Panc1 (cell line): Measurements from ENCODE around the gene MEIOC. TPM values are rescaled to one million over a fixed set of nuclear protein-coding genes. Genes with fewer than 3 reads are reported as not detected.
"Not testable (repeated sequence)": the region's sequence is repeated elsewhere in the genome, so short reads cannot be mapped to it uniquely, and the experiment has no call there.

ENCODE experiments used
- ATAC-seq: fragments of 200-7000 bp; cut with Tn5 transposase; 2 replicates; pipeline ENCODE4 v1.9.1; 2020; ENCODE audit warnings: mild to moderate bottlenecking, moderate library complexity
- BruUV-seq: library from RNA; stranded (reverse); fragments of 400-500 nt; replicated peaks from 2 replicates; lab custom pipeline; 2021; lab: Mats Ljungman, UMichigan
- CTCF ChIA-PET: fragments of 300-600 bp; sonication (Branson Sonifier 250); formaldehyde crosslinking; loops from one replicate; lab custom pipeline; 2022; ENCODE audit warnings: antibody characterized with exemption; lab: Charles Lee
- POLR2A ChIA-PET: fragments of 300-600 bp; sonication (Branson Sonifier 250); formaldehyde crosslinking; loops from one replicate; lab custom pipeline; 2022; ENCODE audit warnings: antibody characterized with exemption; lab: Charles Lee
- DNase-seq: peaks from one replicate; pipeline ENCODE4 v3.0.0-alpha.2; 2010; ENCODE audit warnings: low read depth, low spot score
- H3K27ac ChIP-seq: 2 replicates; pipeline ENCODE4 v1.5.1; 2011; ENCODE audit warnings: mild to moderate bottlenecking, low read length, inconsistent platforms
- H3K27me3 ChIP-seq: fragments of 200-500 bp; sonication (Bioruptor generic); 2 replicates; pipeline ENCODE4 v1.6.0; 2014; ENCODE audit warnings: low read length, inconsistent platforms; ENCODE audit not compliant: control insufficient read depth, insufficient read depth
- H3K36me3 ChIP-seq: fragments of 200-500 bp; sonication (Bioruptor generic); 2 replicates; pipeline ENCODE4 v1.5.1; 2014; ENCODE audit warnings: inconsistent platforms, mild to moderate bottlenecking, low read length, moderate library complexity; ENCODE audit not compliant: control insufficient read depth, insufficient read depth
- H3K4me1 ChIP-seq: 2 replicates; pipeline ENCODE4 v1.5.1; 2011; ENCODE audit warnings: inconsistent platforms, mild to moderate bottlenecking, low read length, moderate library complexity; ENCODE audit not compliant: control insufficient read depth, insufficient read depth
- H3K4me3 ChIP-seq, 2 experiments: 2 replicates each; pipeline ENCODE4 v1.5.1; 2011 to 2012; ENCODE audit warnings: low read depth in 2 of 2, low read length in 2 of 2, mild to moderate bottlenecking in 2 of 2, inconsistent platforms in 1 of 2, moderate library complexity in 1 of 2
- H3K9me3 ChIP-seq: fragments of 200-500 bp; sonication (Bioruptor generic); 2 replicates; pipeline ENCODE4 v1.5.1; 2014; ENCODE audit warnings: low read depth, mild to moderate bottlenecking, inconsistent platforms, low read length, moderate library complexity; ENCODE audit not compliant: control insufficient read depth, insufficient read depth
- POLR2AphosphoS5 ChIP-seq: IDR thresholded peaks from 2 replicates; pipeline ENCODE4 v1.6.1; 2012; ENCODE audit warnings: mild to moderate bottlenecking, low read depth, low read length, moderate library complexity
- SIN3A ChIP-seq: IDR thresholded peaks from 2 replicates; pipeline ENCODE4 v1.6.1; 2012; ENCODE audit warnings: low read depth, mild to moderate bottlenecking, low read length, moderate library complexity, borderline replicate concordance; ENCODE audit not compliant: insufficient read depth
- TCF7L2 ChIP-seq: IDR thresholded peaks from 2 replicates; pipeline ENCODE4 v1.6.1; 2011; ENCODE audit warnings: mild to moderate bottlenecking, low read depth, low read length, inconsistent platforms
- in situ Hi-C: cut with HindIII; loops from 2 replicates; pipeline ENCODE4 v1.10.0; 2016; ENCODE audit warnings: low sequenced_read_pairs, low pct_unique_long_range_greater_than_20kb
- intact Hi-C: fragments of 100-400 bp; cut with micrococcal nuclease; formaldehyde crosslinking; loops from one replicate; pipeline ENCODE4 v1.10.0; 2022; ENCODE audit not compliant: unreplicated experiment
- total RNA-seq: library from RNA; stranded (reverse); gene quantifications from one replicate; pipeline ENCODE4 v1.2.1, GENCODE V29; 2021; ENCODE audit not compliant: unreplicated experiment
- TF ChIP-seq, protein P1 (sequence below): fragments of 450-650 bp; IDR thresholded peaks from 2 replicates; pipeline ENCODE4 v1.5.1; 2017; ENCODE audit warnings: mild to moderate bottlenecking
- TF ChIP-seq, protein P2 (sequence below), 2 experiments: IDR thresholded peaks; 2 replicates each; pipeline ENCODE4 v1.6.1; 2011 to 2012; ENCODE audit warnings: low read depth in 2 of 2, control low read depth in 1 of 2, low read length in 1 of 2, mild to moderate bottlenecking in 1 of 2, moderate library complexity in 1 of 2; ENCODE audit not compliant: insufficient read depth in 1 of 2

The MEIOC gene
- total RNA-seq, 1 experiment from 2014 or later: 0.82 TPM

DNA sequence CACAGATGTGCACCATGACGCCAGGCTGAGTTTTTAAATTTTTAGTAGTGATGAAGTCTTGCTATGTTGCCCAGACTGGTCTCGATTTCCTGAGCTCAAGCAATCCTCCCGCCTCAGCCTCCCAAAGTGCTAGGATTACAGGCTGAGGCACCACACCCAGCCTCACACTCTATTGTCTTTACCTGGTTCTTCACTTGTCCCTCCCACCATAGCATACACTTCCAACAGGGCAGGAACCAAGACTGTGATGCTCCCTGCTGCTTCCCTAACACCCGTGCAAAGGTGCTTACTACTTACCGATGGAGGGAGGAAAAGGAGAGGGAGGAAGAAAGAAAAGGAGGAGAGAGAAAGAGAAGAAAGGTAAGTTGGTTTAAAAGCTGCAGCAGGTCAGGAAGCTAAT is 41.4 kb upstream of the MEIOC start:
- Histone ChIP-seq H3K27ac (no peak overlapping the region), H3K27me3 (no peaks in the 10 kb centered on the region), H3K4me1 (no peaks in the 10 kb centered on the region), H3K4me3 (no peak overlapping the region), H3K9me3 (no peaks in the 10 kb centered on the region), H3K36me3 (no peaks in the 10 kb centered on the region)
- ChIA-PET CTCF (no interaction called here), POLR2A (interaction anchor here (0.5 kb wide), 1 partner anchor 76 kb away, joined by 12 read pairs; no protein-coding TSS in a partner anchor)
- in situ Hi-C loops: no loop called here
- no peak for DNase-seq
- intact Hi-C loops: no loop called here
- no TSS peak for BruUV-seq
- TF ChIP-seq, protein P1, sequence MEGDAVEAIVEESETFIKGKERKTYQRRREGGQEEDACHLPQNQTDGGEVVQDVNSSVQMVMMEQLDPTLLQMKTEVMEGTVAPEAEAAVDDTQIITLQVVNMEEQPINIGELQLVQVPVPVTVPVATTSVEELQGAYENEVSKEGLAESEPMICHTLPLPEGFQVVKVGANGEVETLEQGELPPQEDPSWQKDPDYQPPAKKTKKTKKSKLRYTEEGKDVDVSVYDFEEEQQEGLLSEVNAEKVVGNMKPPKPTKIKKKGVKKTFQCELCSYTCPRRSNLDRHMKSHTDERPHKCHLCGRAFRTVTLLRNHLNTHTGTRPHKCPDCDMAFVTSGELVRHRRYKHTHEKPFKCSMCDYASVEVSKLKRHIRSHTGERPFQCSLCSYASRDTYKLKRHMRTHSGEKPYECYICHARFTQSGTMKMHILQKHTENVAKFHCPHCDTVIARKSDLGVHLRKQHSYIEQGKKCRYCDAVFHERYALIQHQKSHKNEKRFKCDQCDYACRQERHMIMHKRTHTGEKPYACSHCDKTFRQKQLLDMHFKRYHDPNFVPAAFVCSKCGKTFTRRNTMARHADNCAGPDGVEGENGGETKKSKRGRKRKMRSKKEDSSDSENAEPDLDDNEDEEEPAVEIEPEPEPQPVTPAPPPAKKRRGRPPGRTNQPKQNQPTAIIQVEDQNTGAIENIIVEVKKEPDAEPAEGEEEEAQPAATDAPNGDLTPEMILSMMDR: no peak
- TF ChIP-seq POLR2AphosphoS5: no peak
- no peak for TF ChIP-seq SIN3A
- TF ChIP-seq, protein P2, sequence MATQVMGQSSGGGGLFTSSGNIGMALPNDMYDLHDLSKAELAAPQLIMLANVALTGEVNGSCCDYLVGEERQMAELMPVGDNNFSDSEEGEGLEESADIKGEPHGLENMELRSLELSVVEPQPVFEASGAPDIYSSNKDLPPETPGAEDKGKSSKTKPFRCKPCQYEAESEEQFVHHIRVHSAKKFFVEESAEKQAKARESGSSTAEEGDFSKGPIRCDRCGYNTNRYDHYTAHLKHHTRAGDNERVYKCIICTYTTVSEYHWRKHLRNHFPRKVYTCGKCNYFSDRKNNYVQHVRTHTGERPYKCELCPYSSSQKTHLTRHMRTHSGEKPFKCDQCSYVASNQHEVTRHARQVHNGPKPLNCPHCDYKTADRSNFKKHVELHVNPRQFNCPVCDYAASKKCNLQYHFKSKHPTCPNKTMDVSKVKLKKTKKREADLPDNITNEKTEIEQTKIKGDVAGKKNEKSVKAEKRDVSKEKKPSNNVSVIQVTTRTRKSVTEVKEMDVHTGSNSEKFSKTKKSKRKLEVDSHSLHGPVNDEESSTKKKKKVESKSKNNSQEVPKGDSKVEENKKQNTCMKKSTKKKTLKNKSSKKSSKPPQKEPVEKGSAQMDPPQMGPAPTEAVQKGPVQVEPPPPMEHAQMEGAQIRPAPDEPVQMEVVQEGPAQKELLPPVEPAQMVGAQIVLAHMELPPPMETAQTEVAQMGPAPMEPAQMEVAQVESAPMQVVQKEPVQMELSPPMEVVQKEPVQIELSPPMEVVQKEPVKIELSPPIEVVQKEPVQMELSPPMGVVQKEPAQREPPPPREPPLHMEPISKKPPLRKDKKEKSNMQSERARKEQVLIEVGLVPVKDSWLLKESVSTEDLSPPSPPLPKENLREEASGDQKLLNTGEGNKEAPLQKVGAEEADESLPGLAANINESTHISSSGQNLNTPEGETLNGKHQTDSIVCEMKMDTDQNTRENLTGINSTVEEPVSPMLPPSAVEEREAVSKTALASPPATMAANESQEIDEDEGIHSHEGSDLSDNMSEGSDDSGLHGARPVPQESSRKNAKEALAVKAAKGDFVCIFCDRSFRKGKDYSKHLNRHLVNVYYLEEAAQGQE (IDR thresholded peaks at IDR 0.05; ENCODE audit: insufficient read depth in 1 of 2, low read depth in 2 of 2, low read length in 1 of 2): no peak
- TF ChIP-seq TCF7L2: no peak
- no peak for ATAC-seq

DNA sequence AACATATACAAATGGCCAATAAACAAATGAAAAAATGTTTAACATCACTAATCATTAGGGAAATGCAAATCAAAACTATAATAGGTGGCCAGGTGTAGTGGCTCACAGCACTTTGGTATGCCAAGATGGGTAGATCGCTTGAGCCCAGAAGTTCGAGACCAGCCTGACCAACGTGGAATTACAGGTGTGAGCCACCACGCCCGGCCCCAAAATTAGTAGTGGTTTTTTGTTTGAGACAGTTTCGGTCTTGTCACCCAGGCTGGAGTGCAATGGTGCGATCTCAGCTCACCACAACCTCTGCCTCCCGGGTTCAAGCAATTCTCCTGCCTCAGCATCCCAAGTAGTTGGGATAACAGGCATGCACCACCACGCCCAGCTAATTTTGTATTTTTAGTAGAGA is 37.6 kb upstream of the MEIOC start:
- BruUV-seq, H3K27me3 ChIP-seq, intact Hi-C loops, DNase-seq, H3K9me3 ChIP-seq, ATAC-seq, H3K36me3 ChIP-seq, H3K27ac ChIP-seq, H3K4me1 ChIP-seq, H3K4me3 ChIP-seq, CTCF ChIA-PET, in situ Hi-C loops: not testable (repeated sequence)
- POLR2A ChIA-PET: interaction anchor here (0.7 kb wide), 1 partner anchor 195 kb away, joined by 4 read pairs; no protein-coding TSS in a partner anchor

DNA sequence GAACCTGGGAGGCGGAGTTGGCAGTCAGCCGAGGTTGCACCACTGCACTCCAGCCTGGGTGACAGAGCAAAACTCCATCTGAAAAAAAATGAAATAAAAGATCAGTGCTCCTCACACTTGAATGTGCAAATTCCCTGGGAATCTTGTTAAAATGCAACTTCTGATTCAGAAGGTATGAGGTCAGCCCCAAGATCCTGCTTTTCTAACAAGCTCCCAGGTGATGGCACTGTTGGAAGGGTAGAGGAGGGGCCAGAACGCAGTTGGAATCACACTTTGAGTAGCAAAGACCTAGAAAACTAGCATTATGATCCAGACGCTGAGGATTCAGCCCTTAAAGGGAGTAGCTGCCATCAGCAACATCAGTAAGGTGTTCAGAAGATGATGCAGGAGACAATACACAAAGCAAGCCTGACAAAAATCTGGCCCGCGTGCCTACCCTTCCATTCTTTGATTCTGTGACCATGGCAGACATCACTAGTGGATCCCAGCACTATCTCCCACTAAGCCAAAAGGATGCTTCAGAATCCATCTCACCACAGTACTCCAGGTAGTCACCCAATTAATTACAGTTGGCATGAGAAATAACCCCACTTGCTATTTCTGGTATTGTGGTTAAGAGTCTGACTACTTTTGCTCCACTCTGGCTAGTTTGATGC is 33.1 kb upstream of the MEIOC start:
- TF ChIP-seq, protein P2 (IDR thresholded peaks at IDR 0.05; ENCODE audit: insufficient read depth in 1 of 2, low read depth in 2 of 2, low read length in 1 of 2): no peak
- no peak for TF ChIP-seq SIN3A
- TF ChIP-seq TCF7L2: no peak
- TF ChIP-seq POLR2AphosphoS5: no peak
- TF ChIP-seq, protein P1: no peak
- intact Hi-C loops: no loop called here
- CTCF ChIA-PET: no interaction called here

More for the DNA sequence above, 33.1 kb upstream of the MEIOC start:
- Histone ChIP-seq H3K4me1 (no peaks in the 10 kb centered on the region), H3K4me3 (no peak overlapping the region), H3K36me3 (no peaks in the 10 kb centered on the region), H3K27ac (no peak overlapping the region), H3K9me3 (no peaks in the 10 kb centered on the region), H3K27me3 (no peaks in the 10 kb centered on the region)
- no TSS peak for BruUV-seq
- POLR2A ChIA-PET: no interaction called here
- ATAC-seq (no peak), DNase-seq (no peak)
- in situ Hi-C loops: no loop called here
